Glomerular endothelial cell (primary cell): Measurements from ENCODE around the gene MX1. TPM values are rescaled to one million over a fixed set of nuclear protein-coding genes. Genes with fewer than 3 reads are reported as not detected.
"Not testable (repeated sequence)": the region's sequence is repeated elsewhere in the genome, so short reads cannot be mapped to it uniquely, and the experiment has no call there.

ENCODE experiments used
- DNase-seq: peaks from one replicate; pipeline ENCODE4 v3.0.0-alpha.2; 2011; ENCODE audit warnings: low read depth, low spot score; ENCODE audit errors: extremely low read depth
- total RNA-seq: library from RNA; depleted of rRNA; stranded (reverse); fragments of >200 nt; gene quantifications from 2 replicates; pipeline ENCODE4 v1.2.3, GENCODE V29; 2015

The MX1 gene
- total RNA-seq, 1 donor from 2014 or later, result 141 TPM

- DNase-seq, result no peak
These were observed 19.7 kb upstream of the MX1 start for GRCh38 chr21:41406340-41406739.

GRCh38 chr21:41407541-41408460 lies 18.2 kb upstream of the MX1 start:
- no peak for DNase-seq

DNA sequence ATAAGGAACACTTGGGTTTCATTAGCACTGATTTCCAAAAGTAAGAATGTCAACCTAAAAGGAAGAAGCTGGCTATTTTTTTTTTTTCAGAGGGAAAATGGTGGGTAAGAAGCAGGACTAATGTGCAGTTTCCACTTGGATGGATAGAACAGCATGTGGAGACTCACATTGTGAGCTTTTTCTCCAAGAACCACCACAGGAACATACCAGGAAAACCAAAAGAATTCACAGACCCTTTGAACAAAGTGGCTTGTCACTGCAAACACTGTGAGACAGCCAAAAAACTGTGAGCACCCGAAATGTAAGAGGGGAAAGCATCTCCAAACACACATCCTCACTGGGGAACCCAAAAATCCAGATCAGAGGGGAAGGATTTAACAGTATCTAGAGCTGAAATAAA lies 15.7 kb upstream of the MX1 start:
- DNase-seq, result no peak

GRCh38 chr21:41410767-41411448 lies 15.1 kb upstream of the MX1 start:
- no peak for DNase-seq

DNA sequence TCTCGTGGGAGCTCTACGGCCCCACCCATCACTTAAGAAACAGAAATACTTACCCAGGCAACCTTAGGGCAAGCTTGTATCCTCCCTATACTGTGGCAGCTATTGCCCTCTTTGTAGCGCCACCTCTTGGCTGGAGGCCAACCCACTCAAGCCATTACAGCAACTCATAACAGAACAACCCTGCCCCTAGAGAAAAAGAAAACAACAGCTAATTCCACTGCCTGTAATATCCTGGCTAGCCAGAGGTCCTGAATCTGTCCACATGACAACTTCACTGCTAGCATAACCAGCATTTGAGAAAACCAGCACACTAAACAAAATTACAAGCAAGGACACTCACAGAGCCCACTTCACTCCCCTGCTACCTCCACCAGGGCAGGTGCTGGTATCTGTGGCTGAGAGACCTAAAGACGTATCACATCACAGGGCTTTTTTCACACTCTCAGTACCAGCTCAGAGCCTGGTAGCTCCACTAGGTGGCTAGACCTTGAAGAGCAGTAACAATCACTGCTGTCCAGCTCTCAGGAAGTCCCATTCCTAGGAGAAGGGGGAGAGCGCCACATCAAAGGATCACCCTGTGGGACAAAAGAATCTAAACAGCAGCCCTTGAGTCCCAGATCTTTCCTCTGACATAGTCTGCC lies 14.5 kb upstream of the MX1 start:
- no peak for DNase-seq

DNA sequence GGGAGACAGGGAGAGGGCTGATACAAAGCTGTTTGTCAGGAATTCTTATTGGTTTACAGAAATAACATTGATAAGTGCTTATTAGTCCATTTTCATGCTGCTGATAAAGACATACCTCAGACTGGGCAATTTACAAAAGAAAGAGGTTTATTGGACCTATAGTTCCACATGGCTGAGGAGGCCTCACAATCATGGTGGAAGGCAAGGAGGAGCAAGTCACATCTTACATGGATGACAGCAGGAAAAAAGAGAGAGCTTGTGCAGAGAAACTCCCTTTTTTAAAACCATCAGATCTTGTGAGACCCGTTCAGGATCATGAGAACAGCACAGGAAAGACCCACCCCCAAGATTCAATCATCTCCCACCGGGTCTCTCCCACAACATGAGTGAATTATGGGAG lies 8.5 kb upstream of the MX1 start:
- not testable (repeated sequence) for DNase-seq

GRCh38 chr21:41418393-41418792 lies 7.6 kb upstream of the MX1 start:
- DNase-seq, result no peak

DNA sequence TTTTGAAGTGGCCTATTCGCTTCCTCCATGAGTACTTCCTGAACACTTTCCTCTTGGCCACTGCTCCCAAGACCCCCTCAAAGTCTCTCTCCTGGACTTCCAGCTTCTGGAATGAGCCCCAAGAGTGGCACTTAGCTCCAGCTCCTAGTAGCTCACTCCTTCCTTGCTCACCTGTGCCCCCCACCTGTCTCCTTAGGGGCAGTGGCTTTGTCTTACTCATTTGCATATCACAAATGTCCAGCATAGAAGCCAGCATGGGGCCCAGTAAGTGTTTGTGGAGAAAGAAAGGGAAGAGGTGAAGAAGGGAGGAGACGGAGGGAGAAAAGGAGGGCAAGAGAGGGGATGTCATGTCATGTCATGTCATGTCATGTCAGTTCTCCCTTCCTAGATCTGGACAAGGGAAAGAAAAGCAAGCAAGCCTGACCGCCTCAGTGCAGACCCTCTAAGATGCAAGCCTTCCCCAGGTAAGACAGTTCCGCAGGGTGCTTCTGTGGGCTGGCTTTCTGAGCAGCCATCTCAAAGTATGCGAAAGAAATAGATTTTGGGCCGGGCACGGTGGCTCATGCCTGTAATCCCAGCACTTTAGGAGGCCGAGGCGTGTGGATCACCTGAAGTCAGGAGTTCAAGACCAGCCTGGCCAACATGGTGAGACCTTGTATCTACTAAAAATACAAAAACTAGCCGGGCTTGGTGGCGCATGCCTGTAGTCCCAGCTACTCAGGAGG lies 6.9 kb upstream of the MX1 start:
- DNase-seq, result no peak

- peak; percentile 60 for DNase-seq
These were observed 5.8 kb upstream of the MX1 start for GRCh38 chr21:41419921-41420862.

- not testable (repeated sequence) for DNase-seq
These were observed 5.0 kb upstream of the MX1 start for GRCh38 chr21:41420998-41421397.

- DNase-seq, result no peak
These were observed 3.3 kb upstream of the MX1 start for GRCh38 chr21:41422546-41423304.

- DNase-seq, result not testable (repeated sequence)
These were observed 2.8 kb upstream of the MX1 start for GRCh38 chr21:41423305-41423636.

GRCh38 chr21:41425588-41425953 lies 468 bp upstream of the MX1 start:
- DNase-seq, result no peak

- no peak for DNase-seq
These were observed 801 bp downstream of the MX1 start for GRCh38 chr21:41426676-41427404.

- DNase-seq, result no peak
These were observed 1.5 kb downstream of the MX1 start for GRCh38 chr21:41427556-41427955.

DNA sequence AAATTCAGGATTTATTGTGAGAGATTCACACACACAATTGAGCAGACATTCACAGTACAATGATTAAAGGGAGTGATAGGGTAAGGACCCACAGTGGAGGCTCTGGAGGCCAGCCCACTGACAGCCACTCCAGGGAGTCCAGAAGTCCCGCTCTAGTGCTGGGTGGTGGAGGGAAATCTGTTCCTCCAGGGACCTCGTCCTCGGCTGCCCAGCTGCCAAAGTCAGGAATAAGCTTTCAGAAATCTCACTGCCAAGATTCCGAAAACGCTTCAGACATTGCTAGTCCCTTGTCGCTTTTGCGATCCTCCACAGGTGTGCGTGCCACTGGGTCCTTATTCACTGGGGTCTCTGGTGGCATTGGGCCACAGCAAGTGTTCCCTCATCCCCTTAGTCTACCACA lies 2.3 kb downstream of the MX1 start:
- DNase-seq, result no peak

DNA sequence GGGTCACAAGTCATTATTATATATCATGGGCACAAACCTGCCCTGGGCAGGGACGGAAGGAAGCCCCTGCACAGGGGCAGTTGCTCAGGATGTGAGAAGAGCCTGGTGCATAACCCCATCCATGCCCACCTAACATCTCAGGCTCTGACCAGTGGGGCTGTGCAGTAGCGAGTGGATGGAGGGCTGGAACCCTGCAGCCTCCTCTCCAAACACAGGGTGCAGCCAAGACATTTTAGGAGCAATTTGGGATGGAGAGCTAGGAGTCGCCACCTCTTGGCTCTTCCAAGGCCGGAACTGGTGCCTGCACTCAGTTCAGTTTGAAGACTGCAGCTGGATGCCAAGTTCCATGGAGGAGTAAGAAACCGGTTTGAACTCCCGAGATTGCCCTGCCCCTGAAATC lies 2.8 kb downstream of the MX1 start:
- no peak for DNase-seq

- no peak for DNase-seq
These were observed 3.3 kb downstream of the MX1 start for GRCh38 chr21:41429305-41429704.
